ENCODE measurements around the gene CD81. TPM values are rescaled to one million over a fixed set of nuclear protein-coding genes. Genes with fewer than 3 reads are reported as not detected.

The CD81 gene
- total and polyA plus RNA-seq, 10 of the 15 experiments (the other 5 are each of a cell fraction or from before 2014, with no cell fraction given), result 2.0 to 145 (median 57.2) TPM

DNA sequence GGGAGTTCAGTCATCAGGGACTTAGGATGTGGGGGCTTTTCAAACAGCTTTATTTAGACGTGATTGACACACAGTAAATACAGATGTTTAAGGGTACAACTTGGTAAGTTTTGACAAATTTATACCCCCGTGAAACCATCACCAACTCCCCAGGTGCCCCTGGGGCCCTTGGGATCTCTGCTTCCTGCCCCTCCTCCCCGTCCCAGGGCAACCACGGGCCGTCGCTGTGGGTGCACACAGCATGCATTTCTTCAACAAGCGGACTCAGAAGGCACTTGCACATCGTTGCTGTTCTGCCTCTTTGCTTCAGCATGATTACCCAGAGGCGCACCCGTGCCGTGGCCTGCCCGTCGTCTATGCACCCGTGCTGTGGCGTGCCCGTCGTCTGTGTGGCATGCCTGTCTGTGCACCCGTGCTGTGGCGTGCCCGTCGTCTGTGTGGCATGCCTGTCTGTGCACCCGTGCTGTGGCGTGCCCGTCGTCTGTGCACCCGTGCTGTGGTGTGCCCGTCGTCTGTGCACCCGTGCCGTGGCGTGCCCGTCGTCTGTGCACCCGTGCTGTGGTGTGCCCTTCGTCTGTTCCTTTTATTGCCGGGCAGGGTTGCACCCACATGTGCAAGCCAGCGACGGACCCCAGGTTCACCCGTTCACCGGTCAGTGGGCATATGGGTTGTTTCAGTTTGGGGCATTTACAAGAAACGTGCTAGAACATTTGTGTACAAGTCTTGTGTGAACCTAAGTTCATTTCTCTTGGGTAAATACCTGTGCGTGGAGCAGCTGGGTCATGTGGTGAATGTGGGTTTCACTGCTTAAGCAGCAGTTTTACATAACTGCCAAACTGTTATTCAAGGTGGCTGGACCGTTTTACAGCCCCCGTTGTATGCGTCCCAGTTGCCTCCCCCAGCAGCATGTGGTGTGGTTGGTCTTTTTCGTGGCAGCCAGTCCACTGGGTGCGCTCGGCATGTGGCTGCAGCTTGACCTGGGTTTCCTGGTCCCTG is 8.3 kb downstream of the CD81 start (continued):
- TF ChIP-seq MYC (IDR thresholded peaks at IDR 0.05; ENCODE audit: insufficient read depth, insufficient read length, insufficient replicate concordance, low read length, severe bottlenecking) (no peak), JUND (IDR thresholded peaks at IDR 0.05; ENCODE audit: low read depth, low read length) (no peak), SIN3A (IDR thresholded peaks at IDR 0.05; ENCODE audit: low read depth, low read length) (no peak), EED (IDR thresholded peaks at IDR 0.05; ENCODE audit: low read depth) (no peak), TCF12 (IDR thresholded peaks at IDR 0.05; ENCODE audit: low read depth, low read length) (peak; percentile 67; the same call in 1 of the 2 replicates), ZNF24 (IDR thresholded peaks at IDR 0.05) (0 out of 2 replicates have a peak, but pooled peaks have one; percentile 31), POLR2AphosphoS2 (IDR thresholded peaks at IDR 0.05; ENCODE audit: low read depth, low read length) (no peak; the same call in 1 of the 2 replicates), KLF5 (IDR thresholded peaks at IDR 0.05; ENCODE audit: partially characterized antibody) (no peak), SP1 (IDR thresholded peaks at IDR 0.05; ENCODE audit: low read depth, low read length) (no peak), TAF1 (IDR thresholded peaks at IDR 0.05; ENCODE audit: borderline replicate concordance, low read depth, low read length) (no peak), RFX5 (IDR thresholded peaks at IDR 0.05; ENCODE audit: low read depth, low read length) (no peak), CBFB (IDR thresholded peaks at IDR 0.05; ENCODE audit: low read depth) (no peak), PAX8 (IDR thresholded peaks at IDR 0.05) (no peak), SPI1 (IDR thresholded peaks at IDR 0.05; ENCODE audit: borderline replicate concordance, insufficient read depth, low read depth, low read length) (no peak), NBN (IDR thresholded peaks at IDR 0.05) (no peak), NFYA (IDR thresholded peaks at IDR 0.05; ENCODE audit: borderline replicate concordance, low read depth, low read length) (no peak), ZNF274 (IDR thresholded peaks at IDR 0.05; ENCODE audit: insufficient read depth, insufficient read length) (no peak), EGR1 (IDR thresholded peaks at IDR 0.05; ENCODE audit: borderline replicate concordance in 1 of 2, low read depth in 2 of 2, low read length in 2 of 2) (no peak), NR2F1 (conservative IDR thresholded peaks at IDR 0.05) (peak; percentile 18; the same call in 1 of the 2 replicates)
- TF ChIP-seq, protein P1, sequence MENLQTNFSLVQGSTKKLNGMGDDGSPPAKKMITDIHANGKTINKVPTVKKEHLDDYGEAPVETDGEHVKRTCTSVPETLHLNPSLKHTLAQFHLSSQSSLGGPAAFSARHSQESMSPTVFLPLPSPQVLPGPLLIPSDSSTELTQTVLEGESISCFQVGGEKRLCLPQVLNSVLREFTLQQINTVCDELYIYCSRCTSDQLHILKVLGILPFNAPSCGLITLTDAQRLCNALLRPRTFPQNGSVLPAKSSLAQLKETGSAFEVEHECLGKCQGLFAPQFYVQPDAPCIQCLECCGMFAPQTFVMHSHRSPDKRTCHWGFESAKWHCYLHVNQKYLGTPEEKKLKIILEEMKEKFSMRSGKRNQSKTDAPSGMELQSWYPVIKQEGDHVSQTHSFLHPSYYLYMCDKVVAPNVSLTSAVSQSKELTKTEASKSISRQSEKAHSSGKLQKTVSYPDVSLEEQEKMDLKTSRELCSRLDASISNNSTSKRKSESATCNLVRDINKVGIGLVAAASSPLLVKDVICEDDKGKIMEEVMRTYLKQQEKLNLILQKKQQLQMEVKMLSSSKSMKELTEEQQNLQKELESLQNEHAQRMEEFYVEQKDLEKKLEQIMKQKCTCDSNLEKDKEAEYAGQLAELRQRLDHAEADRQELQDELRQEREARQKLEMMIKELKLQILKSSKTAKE (IDR thresholded peaks at IDR 0.05; ENCODE audit: low read depth, poor library complexity, severe bottlenecking), result no peak
- TF ChIP-seq, protein P2, sequence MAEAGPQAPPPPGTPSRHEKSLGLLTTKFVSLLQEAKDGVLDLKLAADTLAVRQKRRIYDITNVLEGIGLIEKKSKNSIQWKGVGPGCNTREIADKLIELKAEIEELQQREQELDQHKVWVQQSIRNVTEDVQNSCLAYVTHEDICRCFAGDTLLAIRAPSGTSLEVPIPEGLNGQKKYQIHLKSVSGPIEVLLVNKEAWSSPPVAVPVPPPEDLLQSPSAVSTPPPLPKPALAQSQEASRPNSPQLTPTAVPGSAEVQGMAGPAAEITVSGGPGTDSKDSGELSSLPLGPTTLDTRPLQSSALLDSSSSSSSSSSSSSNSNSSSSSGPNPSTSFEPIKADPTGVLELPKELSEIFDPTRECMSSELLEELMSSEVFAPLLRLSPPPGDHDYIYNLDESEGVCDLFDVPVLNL (IDR thresholded peaks at IDR 0.05; ENCODE audit: low read depth, low read length), result no peak
- TF ChIP-seq, protein P3, sequence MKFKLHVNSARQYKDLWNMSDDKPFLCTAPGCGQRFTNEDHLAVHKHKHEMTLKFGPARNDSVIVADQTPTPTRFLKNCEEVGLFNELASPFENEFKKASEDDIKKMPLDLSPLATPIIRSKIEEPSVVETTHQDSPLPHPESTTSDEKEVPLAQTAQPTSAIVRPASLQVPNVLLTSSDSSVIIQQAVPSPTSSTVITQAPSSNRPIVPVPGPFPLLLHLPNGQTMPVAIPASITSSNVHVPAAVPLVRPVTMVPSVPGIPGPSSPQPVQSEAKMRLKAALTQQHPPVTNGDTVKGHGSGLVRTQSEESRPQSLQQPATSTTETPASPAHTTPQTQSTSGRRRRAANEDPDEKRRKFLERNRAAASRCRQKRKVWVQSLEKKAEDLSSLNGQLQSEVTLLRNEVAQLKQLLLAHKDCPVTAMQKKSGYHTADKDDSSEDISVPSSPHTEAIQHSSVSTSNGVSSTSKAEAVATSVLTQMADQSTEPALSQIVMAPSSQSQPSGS (IDR thresholded peaks at IDR 0.05; ENCODE audit: low read length), result no peak
- TF ChIP-seq, protein P4, sequence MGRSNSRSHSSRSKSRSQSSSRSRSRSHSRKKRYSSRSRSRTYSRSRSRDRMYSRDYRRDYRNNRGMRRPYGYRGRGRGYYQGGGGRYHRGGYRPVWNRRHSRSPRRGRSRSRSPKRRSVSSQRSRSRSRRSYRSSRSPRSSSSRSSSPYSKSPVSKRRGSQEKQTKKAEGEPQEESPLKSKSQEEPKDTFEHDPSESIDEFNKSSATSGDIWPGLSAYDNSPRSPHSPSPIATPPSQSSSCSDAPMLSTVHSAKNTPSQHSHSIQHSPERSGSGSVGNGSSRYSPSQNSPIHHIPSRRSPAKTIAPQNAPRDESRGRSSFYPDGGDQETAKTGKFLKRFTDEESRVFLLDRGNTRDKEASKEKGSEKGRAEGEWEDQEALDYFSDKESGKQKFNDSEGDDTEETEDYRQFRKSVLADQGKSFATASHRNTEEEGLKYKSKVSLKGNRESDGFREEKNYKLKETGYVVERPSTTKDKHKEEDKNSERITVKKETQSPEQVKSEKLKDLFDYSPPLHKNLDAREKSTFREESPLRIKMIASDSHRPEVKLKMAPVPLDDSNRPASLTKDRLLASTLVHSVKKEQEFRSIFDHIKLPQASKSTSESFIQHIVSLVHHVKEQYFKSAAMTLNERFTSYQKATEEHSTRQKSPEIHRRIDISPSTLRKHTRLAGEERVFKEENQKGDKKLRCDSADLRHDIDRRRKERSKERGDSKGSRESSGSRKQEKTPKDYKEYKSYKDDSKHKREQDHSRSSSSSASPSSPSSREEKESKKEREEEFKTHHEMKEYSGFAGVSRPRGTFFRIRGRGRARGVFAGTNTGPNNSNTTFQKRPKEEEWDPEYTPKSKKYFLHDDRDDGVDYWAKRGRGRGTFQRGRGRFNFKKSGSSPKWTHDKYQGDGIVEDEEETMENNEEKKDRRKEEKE (IDR thresholded peaks at IDR 0.05), result no peak

Measured in GM12878 (cell line).